Upper lobe of left lung (tissue), 4 donors: Measurements from ENCODE around the gene MMP15.

Experiments
- EP300 ChIP-seq, 4 donors: sonication (generic); formaldehyde crosslinking; IDR thresholded peaks; one replicate each; pipeline ENCODE4 v1.5.1; 2017; ENCODE audit warnings: antibody characterized with exemption in 4 of 4, control low read depth in 2 of 4
- POLR2A ChIP-seq, 4 donors: fragments of 450-650 bp; IDR thresholded peaks; one replicate each; pipeline ENCODE4 v1.5.1; 2016 to 2017; ENCODE audit warnings: antibody characterized with exemption in 4 of 4, mild to moderate bottlenecking in 2 of 4
- POLR2AphosphoS5 ChIP-seq, 2 donors: sonication (generic); formaldehyde crosslinking; IDR thresholded peaks; one replicate each; pipeline ENCODE4 v1.5.1; 2017; ENCODE audit warnings: antibody characterized with exemption in 2 of 2
- TF ChIP-seq, protein P1 (sequence below), 6 experiments: fragments of 450-650 bp in 4 of 6; fragments of 200-600 bp in 2 of 6; sonication (generic) in 2 of 6; IDR thresholded peaks; one replicate each; pipeline ENCODE4 v1.5.1; 2016 to 2019; ENCODE audit warnings: antibody characterized with exemption in 6 of 6

DNA sequence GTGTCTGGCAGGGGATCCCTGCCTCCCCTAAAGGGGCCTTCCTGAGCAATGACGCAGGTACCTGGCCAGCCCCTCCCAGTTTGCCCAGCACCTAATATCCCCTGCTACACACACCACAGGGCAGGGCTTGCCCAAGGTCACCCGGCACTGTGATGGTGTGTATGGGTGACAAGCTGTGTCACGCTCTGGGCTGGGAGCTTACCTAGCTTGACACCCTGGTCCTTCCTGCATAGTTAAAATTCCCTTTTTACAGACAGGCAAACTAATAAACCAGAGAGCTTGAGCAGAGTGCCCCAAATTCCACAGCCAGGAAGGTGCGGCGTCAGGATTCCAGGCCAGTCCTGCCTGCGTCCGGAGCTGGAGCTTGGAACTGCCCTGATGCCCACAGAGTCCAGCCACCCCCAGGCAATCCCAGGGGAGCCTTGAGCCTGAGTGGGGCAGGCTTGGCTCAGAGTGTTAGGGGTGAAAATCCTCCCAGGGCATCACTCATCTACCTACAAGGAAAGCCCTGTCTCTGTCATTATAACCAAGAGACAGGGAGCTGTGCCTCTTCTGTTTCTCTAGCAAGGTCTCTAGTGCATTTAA is 18.1 kb downstream of the MMP15 start:
- TF ChIP-seq POLR2A (IDR thresholded peaks at IDR 0.05) (no peak), POLR2AphosphoS5 (IDR thresholded peaks at IDR 0.05) (no peak), EP300 (IDR thresholded peaks at IDR 0.05) (no peak)
- TF ChIP-seq, protein P1, sequence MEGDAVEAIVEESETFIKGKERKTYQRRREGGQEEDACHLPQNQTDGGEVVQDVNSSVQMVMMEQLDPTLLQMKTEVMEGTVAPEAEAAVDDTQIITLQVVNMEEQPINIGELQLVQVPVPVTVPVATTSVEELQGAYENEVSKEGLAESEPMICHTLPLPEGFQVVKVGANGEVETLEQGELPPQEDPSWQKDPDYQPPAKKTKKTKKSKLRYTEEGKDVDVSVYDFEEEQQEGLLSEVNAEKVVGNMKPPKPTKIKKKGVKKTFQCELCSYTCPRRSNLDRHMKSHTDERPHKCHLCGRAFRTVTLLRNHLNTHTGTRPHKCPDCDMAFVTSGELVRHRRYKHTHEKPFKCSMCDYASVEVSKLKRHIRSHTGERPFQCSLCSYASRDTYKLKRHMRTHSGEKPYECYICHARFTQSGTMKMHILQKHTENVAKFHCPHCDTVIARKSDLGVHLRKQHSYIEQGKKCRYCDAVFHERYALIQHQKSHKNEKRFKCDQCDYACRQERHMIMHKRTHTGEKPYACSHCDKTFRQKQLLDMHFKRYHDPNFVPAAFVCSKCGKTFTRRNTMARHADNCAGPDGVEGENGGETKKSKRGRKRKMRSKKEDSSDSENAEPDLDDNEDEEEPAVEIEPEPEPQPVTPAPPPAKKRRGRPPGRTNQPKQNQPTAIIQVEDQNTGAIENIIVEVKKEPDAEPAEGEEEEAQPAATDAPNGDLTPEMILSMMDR (IDR thresholded peaks at IDR 0.05) = no peak
